ENCODE results near the gene GDF10. TPM values are rescaled to one million over a fixed set of nuclear protein-coding genes. Genes with fewer than 3 reads are reported as not detected.

The GDF10 gene
- total RNA-seq, 1 donor from 2014 or later: not detected

DNA sequence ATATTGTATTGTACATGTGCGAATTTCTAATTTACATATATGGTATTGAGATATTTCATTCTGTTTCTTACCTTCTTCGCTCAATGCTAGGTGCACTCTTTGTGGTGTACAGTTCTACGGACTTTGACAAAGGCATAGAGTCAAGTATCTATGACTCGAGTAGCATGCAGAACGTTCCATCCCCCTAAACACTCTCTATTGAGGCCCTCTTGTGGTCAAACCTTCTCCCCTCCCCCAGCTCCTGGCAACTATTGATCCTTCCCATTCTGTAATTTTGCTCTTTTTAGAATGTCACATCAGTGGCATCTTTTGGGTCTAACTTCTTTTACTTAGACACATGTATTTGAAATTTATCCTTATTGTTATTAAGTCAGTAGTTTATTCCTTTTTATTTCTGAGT lies 30.7 kb upstream of the GDF10 start:
- no peak for DNase-seq (ENCODE audit: low read depth)

DNA sequence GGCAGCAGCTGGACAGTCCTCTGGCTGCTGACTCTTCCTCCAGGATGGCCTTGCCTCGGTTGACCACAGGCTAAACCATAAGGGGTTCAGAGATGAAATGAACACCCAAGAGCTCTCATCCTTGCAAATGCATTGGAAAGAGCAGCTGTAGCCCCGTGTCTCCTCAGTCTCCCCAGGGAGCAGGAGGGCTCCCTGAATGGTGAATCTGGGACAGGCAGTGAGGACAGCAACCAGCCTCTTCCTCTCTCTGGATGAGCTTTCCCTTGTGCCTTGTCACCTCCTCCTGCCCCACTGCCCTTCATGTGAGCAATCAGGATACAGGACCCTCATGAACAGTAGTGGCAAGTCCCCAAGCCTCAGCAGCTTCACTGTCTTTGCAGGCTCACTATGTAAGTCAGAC lies 23.9 kb upstream of the GDF10 start:
- no peak for DNase-seq (ENCODE audit: low read depth)

DNA sequence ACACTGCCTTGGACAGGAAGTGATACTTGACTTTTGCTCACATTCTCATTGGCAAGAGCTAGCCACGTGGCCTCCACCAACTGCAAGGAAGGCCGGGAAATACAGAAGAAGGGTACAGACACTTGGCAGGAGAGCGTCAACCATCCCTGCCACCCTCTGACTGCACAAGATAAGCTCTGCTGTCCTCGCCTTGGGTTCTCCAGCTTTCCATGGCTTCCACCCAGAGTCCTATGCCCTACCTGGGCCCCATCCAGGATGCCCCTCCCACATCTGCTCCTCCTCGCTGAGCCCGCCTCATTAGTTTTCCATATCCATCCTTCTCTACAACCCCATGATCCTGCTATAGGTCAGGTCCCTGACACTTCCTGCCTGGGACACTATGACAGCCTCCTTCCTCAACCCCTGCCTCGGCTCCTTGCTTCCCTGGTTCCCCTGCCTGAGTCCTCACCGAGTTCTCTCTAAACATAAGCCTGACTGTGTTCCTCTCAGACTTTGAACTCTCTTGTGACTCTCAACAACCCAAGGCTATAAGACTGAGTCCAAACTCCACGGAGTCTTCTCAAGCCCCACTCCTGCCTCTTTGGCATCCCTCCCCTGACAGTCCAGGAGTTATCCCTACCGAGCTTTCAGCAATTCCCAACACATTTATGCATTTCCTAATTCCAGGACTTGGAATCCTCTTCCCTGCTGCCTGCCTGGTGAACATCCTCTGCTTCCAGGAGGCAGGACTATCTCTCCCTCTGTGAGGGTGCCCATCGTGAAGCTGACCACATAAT lies 23.2 kb upstream of the GDF10 start:
- DNase-seq (ENCODE audit: low read depth): no peak

- DNase-seq (ENCODE audit: low read depth): no peak
Measured at GRCh38 chr10:47277352-47278151, 22.4 kb upstream of the GDF10 start.

DNA sequence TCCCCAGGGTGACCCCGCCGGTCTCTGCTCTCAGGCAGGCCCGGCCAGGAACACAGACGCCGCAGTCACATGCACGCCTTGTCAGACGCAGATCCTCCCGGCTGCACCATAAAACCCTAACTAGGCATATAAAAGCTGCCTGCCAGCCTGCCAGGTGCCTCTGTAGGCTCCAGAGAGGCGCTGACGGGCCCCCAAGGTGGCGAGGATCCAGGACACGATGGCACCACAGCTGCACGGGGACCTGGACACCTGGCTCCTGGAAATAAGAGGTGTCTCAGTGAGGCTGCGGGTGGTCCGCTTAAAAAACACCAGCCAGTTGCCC lies 21.9 kb upstream of the GDF10 start:
- no peak for DNase-seq (ENCODE audit: low read depth)

DNA sequence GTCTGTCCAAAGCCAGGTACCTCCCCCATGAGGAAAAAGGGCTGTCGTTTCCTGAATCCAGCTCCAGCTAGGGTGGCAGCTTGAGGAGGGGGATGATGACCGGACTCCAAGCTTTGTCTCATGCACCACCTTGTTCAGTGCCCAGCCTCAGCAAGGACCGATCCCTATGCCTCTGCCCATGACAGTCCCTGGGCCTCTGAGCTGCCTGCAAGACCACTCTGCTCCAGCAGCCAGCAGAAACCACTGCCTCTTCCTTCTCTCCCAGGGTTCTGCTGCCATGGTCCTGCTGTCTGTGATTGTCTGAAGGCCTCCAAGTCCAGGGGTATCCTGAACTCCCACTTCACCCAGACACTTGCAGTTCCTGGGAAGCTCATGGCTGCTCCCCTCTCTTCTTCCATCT lies 21.3 kb upstream of the GDF10 start:
- DNase-seq (ENCODE audit: low read depth): no peak

DNA sequence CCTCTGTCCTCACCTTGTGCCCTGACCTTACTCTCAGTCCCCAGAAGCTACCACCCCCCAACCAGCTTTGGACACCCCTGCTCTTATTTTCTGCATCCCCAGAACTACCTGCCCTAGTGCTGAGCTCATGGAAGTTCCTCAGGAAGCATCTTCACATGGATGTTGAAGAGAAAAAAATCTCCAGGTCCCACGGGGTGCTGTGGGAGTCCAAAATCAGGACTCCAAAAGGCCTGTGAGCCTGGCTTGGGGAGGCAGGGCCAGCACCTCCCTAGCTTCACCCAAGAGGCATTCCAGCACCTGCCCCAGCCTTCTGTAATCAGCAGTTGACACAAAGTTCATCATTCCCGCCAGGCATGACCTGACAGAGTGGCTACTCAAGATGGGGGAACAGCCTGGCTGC lies 20.7 kb upstream of the GDF10 start:
- DNase-seq (ENCODE audit: low read depth): no peak

DNA sequence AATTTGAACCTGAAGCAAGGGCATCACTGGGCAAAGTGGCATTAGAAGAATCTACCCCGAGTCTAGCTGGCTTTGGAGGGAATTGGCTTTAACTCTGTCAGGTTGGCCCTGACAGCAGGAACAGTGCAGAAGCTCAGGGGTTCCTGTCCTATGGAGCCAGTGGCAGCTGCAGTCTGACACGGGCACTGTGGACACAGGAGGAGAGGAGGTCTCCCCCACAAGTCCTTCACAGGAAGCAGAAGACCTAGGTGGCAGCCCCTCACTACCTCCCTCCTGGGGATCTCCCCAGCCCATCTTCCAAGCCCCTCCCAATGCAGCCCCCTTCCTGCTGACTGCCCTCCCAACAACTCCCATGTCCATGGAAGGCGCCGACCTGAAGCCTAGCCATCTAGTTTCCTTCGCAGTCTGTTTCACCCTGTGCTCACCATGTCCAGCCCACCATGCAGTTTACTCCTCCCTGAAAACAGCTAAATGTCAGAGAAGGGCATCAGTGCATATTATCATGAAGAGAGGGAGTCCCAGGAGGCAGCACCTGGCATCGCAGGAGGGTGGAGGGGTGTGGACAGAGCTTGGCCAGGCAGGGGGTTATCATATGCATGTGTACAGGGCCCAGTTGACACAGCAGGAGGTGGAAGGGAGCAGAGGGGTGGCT lies 17.9 kb upstream of the GDF10 start:
- DNase-seq (ENCODE audit: low read depth): no peak

DNA sequence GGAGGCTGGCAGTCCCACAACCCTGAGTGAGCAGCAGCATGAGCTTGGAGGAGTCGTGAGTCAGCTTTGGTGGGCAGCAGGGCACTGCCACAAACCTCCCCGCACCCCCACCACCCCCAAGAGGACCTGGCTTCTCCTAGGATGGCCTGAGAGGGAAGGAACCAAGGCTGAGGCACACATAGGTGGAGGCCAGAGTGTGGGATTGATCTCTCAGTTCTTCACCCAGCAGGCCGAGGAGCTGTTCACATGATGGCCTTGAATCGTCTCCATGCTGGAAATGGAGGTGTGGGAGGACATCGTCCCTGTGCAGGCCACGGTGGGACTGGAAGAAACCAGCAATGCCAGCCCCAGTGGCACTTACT lies 17.4 kb upstream of the GDF10 start:
- DNase-seq (ENCODE audit: low read depth): no peak

- DNase-seq (ENCODE audit: low read depth): no peak
Measured at GRCh38 chr10:47283101-47283630, 16.8 kb upstream of the GDF10 start.

GRCh38 chr10:47283848-47284247 lies 16.1 kb upstream of the GDF10 start:
- no peak for DNase-seq (ENCODE audit: low read depth)

DNA sequence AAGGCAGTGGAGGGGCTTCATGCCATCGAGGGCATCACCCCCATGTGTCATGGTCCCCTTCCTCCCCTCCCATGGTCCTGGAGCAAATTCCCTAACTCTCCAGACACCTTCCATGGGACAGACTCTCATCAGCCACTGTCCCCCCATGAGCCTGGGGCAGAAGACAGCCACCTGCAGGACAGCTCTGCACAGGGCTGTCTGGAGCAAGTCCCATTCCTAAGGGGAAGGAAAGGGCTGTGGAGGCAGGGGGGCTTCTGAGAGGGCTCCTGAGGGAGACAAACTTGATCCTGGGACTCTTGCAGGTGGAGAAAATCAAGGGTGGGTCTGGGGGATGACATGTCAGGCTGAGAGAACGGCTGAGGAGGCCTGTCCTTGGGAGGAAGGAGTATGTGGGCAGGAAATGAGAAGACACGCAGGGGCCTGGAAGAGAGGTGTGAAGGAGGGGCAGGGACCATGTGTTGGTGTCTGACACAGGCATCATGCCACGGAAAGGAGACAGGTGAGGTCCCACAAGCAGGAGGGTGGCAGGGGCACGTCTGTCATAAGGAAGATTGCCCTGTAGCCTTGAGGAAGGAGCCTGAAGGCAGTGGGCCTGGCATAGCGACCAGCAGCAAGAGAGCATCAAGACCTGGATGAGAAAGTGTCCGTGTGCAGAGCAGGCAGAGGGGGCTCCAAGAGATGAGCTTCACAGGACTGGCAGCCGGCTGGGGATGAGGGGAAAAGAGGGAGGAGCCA lies 14.4 kb upstream of the GDF10 start:
- no peak for DNase-seq (ENCODE audit: low read depth)

DNA sequence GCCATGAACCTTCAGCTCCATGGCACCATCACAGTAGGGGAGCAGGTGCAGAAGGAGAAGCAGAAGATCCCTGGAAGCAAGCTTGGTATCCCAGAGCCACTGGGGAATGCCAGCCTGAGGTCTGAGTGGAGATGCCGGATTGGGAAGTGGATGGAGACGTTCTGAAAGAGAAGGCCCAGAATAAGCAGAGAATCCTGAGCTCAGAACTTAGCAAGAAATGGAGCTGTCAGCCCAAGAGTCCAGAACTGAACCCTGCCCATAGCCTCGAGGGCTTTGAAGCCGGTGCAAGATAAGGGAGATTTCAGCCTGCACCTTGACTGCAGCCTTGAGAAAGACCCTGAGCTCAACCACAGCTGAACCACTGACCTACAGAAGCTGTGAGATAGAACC lies 13.9 kb upstream of the GDF10 start:
- no peak for DNase-seq (ENCODE audit: low read depth)

- DNase-seq (ENCODE audit: low read depth): no peak
Measured at GRCh38 chr10:47286591-47287315, 13.2 kb upstream of the GDF10 start.

DNA sequence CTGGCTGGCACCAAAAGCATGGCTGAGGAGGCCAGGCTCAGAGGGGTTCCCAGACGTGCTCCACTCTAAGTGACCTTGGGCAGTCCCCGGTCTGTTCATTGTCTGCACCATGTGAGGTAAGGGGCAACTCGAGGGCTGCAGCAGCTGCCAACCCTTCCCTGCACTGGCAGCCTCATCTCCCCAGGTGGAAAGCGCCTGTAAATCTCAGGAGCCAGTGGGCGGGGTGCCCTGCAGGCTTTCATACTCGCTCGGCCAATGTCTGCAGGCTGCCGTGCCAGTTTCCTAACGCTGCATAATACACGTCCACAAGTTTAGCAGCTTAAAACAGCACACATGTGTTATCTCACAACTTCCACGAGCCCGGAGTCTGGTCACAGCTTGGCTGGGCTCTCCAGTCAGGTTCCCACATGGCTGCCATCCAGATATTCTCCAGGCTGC lies 12.6 kb upstream of the GDF10 start:
- no peak for DNase-seq (ENCODE audit: low read depth)

DNA sequence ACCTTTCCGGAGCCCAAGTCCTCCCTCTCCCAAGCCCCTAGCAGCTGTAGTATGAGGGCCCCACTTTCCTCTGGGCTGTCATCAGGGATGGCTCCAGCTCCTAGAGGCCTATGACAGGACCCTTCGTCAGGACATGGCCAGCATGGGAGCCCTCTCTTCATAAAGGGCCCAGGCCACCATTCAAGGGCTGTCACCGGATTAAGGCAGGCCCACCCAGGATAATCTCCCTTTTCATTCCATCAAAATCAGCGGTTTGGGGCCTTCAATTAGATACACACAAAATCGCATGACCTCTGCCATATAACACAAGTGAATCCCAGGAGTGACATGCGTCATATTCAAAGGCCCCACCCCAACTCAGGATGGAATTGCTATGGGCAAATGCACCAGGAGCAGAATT lies 12.2 kb upstream of the GDF10 start:
- no peak for DNase-seq (ENCODE audit: low read depth)

DNA sequence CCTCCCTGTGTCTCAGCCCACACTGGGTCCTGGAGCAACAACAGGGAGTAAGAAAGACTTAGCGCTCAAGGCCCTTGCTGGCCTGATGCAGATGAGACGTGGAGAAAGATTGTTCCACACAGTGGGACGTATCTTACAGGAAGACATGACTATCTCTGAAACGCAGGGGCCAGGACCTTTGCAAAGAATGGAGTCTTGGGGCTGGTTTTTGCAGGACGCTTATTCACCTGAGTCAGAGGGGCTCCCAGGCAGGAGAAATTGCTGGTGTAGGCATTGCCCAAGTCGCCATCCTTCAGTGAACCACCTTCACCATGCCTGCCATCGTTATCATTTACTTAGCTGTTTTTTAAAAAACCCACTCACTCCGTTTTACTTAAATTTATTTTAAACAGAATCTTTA lies 11.8 kb upstream of the GDF10 start:
- DNase-seq (ENCODE audit: low read depth): no peak

GRCh38 chr10:47288916-47289495 lies 11.0 kb upstream of the GDF10 start:
- no peak for DNase-seq (ENCODE audit: low read depth)

DNA sequence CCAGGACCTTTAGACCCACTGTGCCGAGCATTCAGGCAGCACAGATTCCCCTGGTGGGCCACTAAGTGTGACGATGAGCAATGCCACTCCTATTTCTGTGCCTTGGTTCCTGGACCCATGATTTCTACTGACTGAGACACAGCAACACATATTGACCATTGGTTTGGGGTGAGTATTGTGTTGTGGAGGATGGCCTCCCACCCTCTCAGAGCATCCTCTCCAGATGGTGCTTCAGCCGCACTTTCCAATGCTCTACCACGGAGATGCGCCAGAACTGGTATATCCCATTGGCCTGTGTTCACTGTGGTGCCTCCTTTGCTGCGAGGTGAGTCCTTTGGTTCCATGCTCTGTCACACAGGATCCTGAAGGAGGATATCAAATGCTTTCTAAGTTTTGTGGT lies 10.1 kb upstream of the GDF10 start:
- no peak for DNase-seq (ENCODE audit: low read depth)

DNA sequence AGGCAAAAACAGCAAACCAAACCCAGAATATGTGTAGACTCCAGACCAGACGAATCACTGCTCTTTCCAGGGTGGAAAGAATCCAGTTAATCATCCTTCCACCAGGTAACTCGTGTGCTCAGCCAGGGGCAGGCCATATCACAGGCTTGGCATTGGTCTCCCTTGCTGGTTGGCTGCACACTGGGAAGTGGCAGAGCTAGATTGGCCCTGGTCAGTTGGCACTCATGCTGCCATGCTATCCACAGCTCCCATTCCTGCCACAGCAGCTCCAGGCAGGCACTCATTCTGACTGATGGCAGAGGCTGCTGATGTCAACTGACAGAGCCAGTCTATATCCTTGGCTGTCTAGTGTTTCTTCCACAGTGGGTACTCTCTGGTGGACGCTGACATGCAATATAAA lies 9.7 kb upstream of the GDF10 start:
- no peak for DNase-seq (ENCODE audit: low read depth)

DNA sequence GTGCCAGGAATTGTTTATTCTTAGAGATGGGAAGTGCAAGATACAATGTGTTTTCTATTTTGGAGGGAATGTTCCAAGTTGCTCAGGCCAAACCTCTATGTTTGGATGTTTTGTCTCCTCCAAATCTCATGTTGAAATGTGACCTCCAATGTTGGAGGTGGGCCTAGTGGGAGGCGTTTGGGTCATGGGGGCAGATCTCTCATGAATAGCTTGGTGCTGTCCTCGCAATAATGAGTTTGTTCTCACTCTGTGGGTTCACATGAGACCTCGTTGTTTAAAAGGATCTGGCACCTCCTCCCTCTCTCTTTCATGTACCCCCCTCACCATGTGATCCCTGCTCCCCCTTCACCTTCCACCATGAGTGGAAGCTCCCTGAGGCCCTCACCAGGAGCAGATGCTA lies 8.3 kb upstream of the GDF10 start:
- DNase-seq (ENCODE audit: low read depth): no peak
